ENCODE measurements around the gene KCP. TPM values are rescaled to one million over a fixed set of nuclear protein-coding genes. Genes with fewer than 3 reads are reported as not detected.

KCP gene
- total RNA-seq, 1 donor from 2014 or later = 0.70 TPM

DNA sequence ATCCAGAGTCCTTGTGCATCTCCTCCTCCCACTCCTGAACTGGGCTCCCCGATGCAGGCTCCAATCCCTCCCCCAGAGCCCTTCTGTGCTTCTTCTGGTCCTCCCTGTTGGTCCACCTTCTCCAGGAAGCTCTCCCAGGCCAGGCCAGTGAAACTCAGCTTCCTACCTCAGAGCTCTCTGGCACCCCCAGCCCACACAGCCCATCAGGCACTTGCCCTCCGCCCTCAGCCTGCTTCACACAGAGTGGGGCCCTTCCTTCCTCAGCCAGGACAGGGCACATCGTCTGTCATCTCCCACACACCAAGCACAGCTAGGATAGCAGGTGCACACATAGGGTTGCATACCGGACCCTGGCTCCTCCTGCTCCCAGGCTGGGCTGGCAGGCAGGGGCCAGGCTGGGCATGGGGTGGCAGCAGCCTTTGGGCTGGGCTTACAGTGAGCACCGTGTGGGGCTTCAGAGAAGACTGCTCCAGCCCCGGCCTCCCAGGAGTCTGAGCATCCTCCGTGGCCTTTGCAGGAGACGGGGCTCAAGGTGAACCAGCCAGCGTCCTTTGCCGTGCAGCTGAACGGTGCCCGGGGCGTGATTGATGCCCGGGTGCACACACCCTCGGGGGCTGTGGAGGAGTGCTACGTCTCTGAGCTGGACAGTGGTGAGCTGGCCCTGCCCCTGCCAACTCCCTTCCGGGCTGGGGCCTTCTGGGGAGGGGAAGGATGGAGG, 54.3 kb downstream of the KCP start:
- TF ChIP-seq, protein P1, sequence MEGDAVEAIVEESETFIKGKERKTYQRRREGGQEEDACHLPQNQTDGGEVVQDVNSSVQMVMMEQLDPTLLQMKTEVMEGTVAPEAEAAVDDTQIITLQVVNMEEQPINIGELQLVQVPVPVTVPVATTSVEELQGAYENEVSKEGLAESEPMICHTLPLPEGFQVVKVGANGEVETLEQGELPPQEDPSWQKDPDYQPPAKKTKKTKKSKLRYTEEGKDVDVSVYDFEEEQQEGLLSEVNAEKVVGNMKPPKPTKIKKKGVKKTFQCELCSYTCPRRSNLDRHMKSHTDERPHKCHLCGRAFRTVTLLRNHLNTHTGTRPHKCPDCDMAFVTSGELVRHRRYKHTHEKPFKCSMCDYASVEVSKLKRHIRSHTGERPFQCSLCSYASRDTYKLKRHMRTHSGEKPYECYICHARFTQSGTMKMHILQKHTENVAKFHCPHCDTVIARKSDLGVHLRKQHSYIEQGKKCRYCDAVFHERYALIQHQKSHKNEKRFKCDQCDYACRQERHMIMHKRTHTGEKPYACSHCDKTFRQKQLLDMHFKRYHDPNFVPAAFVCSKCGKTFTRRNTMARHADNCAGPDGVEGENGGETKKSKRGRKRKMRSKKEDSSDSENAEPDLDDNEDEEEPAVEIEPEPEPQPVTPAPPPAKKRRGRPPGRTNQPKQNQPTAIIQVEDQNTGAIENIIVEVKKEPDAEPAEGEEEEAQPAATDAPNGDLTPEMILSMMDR (IDR thresholded peaks at IDR 0.05) = no peak
- H3K27me3 Mint-ChIP-seq (ENCODE audit: unreplicated experiment) = no peaks in the 10 kb centered on the region
- H3K4me1 Mint-ChIP-seq (ENCODE audit: unreplicated experiment) = peaks cover 20% of the 10 kb centered on the region
- no peak overlapping the region for H3K4me3 Mint-ChIP-seq (ENCODE audit: unreplicated experiment)
- H3K36me3 Mint-ChIP-seq (ENCODE audit: unreplicated experiment) = peaks cover 12% of the 10 kb centered on the region
- H3K9me3 Mint-ChIP-seq (ENCODE audit: unreplicated experiment) = no peaks in the 10 kb centered on the region
- H3K27ac Mint-ChIP-seq (ENCODE audit: unreplicated experiment) = no peak overlapping the region
- DNase-seq (ENCODE audit: extremely low spot score, unreplicated experiment) = no peak

DNA sequence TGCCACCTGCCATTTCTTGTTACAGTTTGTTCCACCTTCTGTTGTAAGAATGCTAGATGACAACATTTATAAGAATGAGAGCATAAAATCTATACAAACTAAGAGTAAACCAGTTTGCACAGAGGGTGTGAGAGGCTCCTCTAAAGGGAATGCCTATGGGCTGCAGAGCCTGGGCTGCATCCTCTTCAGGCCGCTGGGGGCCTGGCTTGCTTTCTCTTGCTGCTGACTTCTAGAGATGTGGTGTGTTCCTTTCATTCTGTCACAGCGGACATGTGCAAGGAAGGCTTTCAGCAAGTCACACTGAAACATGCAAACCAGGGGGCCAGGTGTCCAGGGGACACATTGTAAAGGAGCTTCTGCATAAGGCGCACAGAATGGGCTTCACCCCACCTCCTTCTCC, 55.0 kb downstream of the KCP start:
- Mint-ChIP-seq H3K4me3 (ENCODE audit: unreplicated experiment) (no peak overlapping the region), H3K27ac (ENCODE audit: unreplicated experiment) (no peak overlapping the region), H3K9me3 (ENCODE audit: unreplicated experiment) (no peaks in the 10 kb centered on the region), H3K4me1 (ENCODE audit: unreplicated experiment) (peaks cover 18% of the 10 kb centered on the region), H3K36me3 (ENCODE audit: unreplicated experiment) (peaks cover 12% of the 10 kb centered on the region), H3K27me3 (ENCODE audit: unreplicated experiment) (no peaks in the 10 kb centered on the region)
- DNase-seq (ENCODE audit: extremely low spot score, unreplicated experiment) = no peak
- TF ChIP-seq, protein P1 (IDR thresholded peaks at IDR 0.05) = no peak

DNA sequence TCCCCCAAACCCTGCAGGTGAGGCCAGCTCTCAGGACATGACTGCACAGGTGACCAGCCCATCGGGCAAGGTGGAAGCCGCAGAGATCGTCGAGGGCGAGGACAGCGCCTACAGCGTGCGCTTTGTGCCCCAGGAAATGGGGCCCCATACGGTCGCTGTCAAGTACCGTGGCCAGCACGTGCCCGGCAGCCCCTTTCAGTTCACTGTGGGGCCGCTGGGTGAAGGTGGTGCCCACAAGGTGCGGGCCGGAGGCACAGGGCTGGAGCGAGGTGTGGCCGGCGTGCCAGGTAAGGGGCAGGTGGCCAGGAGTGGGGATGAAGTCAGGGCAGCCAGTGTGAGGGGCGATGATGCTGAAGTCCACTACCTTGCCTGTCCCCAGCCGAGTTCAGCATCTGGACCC, 56.1 kb downstream of the KCP start:
- Mint-ChIP-seq H3K27me3 (ENCODE audit: unreplicated experiment) (no peaks in the 10 kb centered on the region), H3K4me3 (ENCODE audit: unreplicated experiment) (no peak overlapping the region), H3K4me1 (ENCODE audit: unreplicated experiment) (peaks cover 11% of the 10 kb centered on the region), H3K27ac (ENCODE audit: unreplicated experiment) (no peak overlapping the region), H3K36me3 (ENCODE audit: unreplicated experiment) (peaks cover 12% of the 10 kb centered on the region), H3K9me3 (ENCODE audit: unreplicated experiment) (no peaks in the 10 kb centered on the region)
- no peak for DNase-seq (ENCODE audit: extremely low spot score, unreplicated experiment)
- TF ChIP-seq, protein P1 (IDR thresholded peaks at IDR 0.05) = no peak

DNA sequence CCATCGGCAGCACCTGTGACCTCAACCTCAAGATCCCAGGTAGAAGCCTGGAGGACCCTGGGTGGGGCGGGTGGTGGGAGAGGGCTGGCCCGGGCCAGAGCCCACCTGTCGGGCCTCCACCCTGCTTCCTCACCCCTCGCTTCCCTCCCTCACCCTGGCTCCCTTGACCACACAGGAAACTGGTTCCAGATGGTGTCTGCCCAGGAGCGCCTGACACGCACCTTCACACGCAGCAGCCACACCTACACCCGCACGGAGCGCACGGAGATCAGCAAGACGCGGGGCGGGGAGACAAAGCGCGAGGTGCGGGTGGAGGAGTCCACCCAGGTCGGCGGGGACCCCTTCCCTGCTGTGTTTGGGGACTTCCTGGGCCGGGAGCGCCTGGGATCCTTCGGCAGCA, 56.7 kb downstream of the KCP start:
- Mint-ChIP-seq H3K27ac (ENCODE audit: unreplicated experiment) (no peak overlapping the region), H3K36me3 (ENCODE audit: unreplicated experiment) (peaks cover 12% of the 10 kb centered on the region), H3K4me1 (ENCODE audit: unreplicated experiment) (peaks cover 5% of the 10 kb centered on the region), H3K9me3 (ENCODE audit: unreplicated experiment) (no peaks in the 10 kb centered on the region), H3K27me3 (ENCODE audit: unreplicated experiment) (no peaks in the 10 kb centered on the region), H3K4me3 (ENCODE audit: unreplicated experiment) (no peak overlapping the region)
- no peak for DNase-seq (ENCODE audit: extremely low spot score, unreplicated experiment)
- TF ChIP-seq, protein P1 (IDR thresholded peaks at IDR 0.05) = no peak

DNA sequence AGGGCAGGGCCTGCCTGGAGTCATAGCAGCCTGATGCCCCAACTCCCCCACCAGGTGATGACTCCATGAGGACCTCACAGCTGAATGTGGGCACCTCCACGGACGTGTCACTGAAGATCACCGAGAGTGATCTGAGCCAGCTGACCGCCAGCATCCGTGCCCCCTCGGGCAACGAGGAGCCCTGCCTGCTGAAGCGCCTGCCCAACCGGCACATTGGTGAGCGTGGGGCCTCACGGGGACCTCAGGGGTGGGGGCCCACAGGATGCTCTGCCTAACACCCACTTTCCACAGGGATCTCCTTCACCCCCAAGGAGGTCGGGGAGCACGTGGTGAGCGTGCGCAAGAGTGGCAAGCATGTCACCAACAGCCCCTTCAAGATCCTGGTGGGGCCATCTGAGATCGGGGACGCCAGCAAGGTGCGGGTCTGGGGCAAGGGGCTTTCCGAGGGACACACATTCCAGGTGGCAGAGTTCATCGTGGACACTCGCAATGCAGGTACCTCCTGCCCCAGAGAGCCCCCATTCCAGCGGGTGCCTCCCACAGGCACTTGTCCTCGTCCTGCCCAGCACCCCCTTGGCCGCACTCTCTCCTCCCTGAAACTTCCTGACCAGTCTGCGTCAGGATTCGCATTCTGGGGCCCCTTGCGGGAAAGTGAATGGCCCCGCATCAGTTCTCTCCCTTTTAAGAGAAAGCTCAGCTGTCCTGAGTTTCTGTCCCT, 57.8 kb downstream of the KCP start:
- no peak overlapping the region for H3K27ac Mint-ChIP-seq (ENCODE audit: unreplicated experiment)
- peaks cover 16% of the 10 kb centered on the region for H3K36me3 Mint-ChIP-seq (ENCODE audit: unreplicated experiment)
- H3K9me3 Mint-ChIP-seq (ENCODE audit: unreplicated experiment) = no peaks in the 10 kb centered on the region
- H3K27me3 Mint-ChIP-seq (ENCODE audit: unreplicated experiment) = no peaks in the 10 kb centered on the region
- TF ChIP-seq, protein P1 (IDR thresholded peaks at IDR 0.05) = no peak
- no peak overlapping the region for H3K4me3 Mint-ChIP-seq (ENCODE audit: unreplicated experiment)
- no peak for DNase-seq (ENCODE audit: extremely low spot score, unreplicated experiment)
- no peaks in the 10 kb centered on the region for H3K4me1 Mint-ChIP-seq (ENCODE audit: unreplicated experiment)

All from osteocyte (in vitro differentiated cells).